Activated B cell treated with CpG ODN at 0.5 μM for 24 hours (primary cell): ENCODE data around the gene PPP1R16B. TPM values are rescaled to one million over a fixed set of nuclear protein-coding genes. Genes with fewer than 3 reads are reported as not detected.

Experiments
- ATAC-seq: fragments of 200-7000 bp; cut with Tn5 transposase; one replicate; pipeline ENCODE4 v1.10.0; 2021; ENCODE audit warnings: low read depth, mild to moderate bottlenecking, moderate library complexity
- CTCF ChIA-PET: fragments of 350-600 bp; sonication (Branson Sonifier 250); formaldehyde crosslinking; loops from one replicate; lab custom pipeline; 2021; ENCODE audit warnings: antibody characterized with exemption; lab: Charles Lee
- POLR2A ChIA-PET: fragments of 350-600 bp; sonication (Branson Sonifier 250); formaldehyde crosslinking; loops from one replicate; lab custom pipeline; 2021; ENCODE audit warnings: antibody characterized with exemption; lab: Charles Lee
- DNase-seq: peaks from one replicate; pipeline ENCODE4 v3.0.0; 2022
- H3K27ac Mint-ChIP-seq: one replicate; pipeline ENCODE4 v1.8.0; 2020; ENCODE audit warnings: mixed read lengths
- H3K27me3 Mint-ChIP-seq: one replicate; pipeline ENCODE4 v1.8.0; 2021; ENCODE audit warnings: mixed read lengths
- H3K36me3 Mint-ChIP-seq: one replicate; pipeline ENCODE4 v1.8.0; 2021; ENCODE audit warnings: low read depth, mixed read lengths
- H3K4me1 Mint-ChIP-seq: one replicate; pipeline ENCODE4 v1.8.0; 2021; ENCODE audit warnings: mixed read lengths
- H3K4me3 Mint-ChIP-seq: one replicate; pipeline ENCODE4 v1.8.0; 2020; ENCODE audit warnings: mild to moderate bottlenecking, mixed read lengths
- H3K9me3 Mint-ChIP-seq: one replicate; pipeline ENCODE4 v1.8.0; 2020; ENCODE audit warnings: mixed read lengths
- CTCF ChIP-seq: fragments of 200-600 bp; IDR thresholded peaks from one replicate; pipeline ENCODE4 v1.8.0; 2022; ENCODE audit warnings: antibody characterized with exemption, mild to moderate bottlenecking
- intact Hi-C: fragments of 100-400 bp; cut with micrococcal nuclease; formaldehyde crosslinking; loops from one replicate; pipeline ENCODE4 v1.15.1; 2024
- total RNA-seq: library from RNA; stranded (reverse); gene quantifications from 2 replicates; pipeline ENCODE4 v1.2.3, GENCODE V29; 2022

PPP1R16B gene
- total RNA-seq, 1 donor from 2014 or later = 99.3 TPM

GRCh38 chr20:38830356-38830755 lies 24.9 kb downstream of the PPP1R16B start:
- Mint-ChIP-seq H3K9me3 (no peaks in the 10 kb centered on the region), H3K4me3 (no peak overlapping the region), H3K4me1 (peaks cover 93% of the 10 kb centered on the region), H3K27me3 (no peaks in the 10 kb centered on the region), H3K36me3 (peaks cover 75% of the 10 kb centered on the region), H3K27ac (peak overlapping the region; percentile 82)
- ChIA-PET CTCF (no interaction called here), POLR2A (interaction anchor here (0.6 to 3.0 kb wide), 3 partner anchors 11 to 25 kb away, joined by 4 to 8 read pairs (median 4); partner anchors contain the start of gene PPP1R16B)
- intact Hi-C loops = no loop called here
- DNase-seq = no peak
- no peak for TF ChIP-seq CTCF
- ATAC-seq = no peak

GRCh38 chr20:38831049-38831691 lies 25.7 kb downstream of the PPP1R16B start:
- TF ChIP-seq CTCF = no peak
- Mint-ChIP-seq H3K4me3 (no peak overlapping the region), H3K9me3 (no peaks in the 10 kb centered on the region), H3K27me3 (no peaks in the 10 kb centered on the region), H3K36me3 (peaks cover 72% of the 10 kb centered on the region), H3K4me1 (peaks cover 85% of the 10 kb centered on the region), H3K27ac (peak overlapping the region; percentile 64)
- ChIA-PET POLR2A (interaction anchor here (0.6 to 3.0 kb wide), 7 partner anchors 10 to 62 kb away, joined by 3 to 8 read pairs (median 4); partner anchors contain the start of gene PPP1R16B), CTCF (no interaction called here)
- intact Hi-C loops = no loop called here
- DNase-seq (no peak), ATAC-seq (no peak)

- peak overlapping the region; percentile 64 for H3K27ac Mint-ChIP-seq
- H3K4me1 Mint-ChIP-seq = peaks cover 83% of the 10 kb centered on the region
- DNase-seq = no peak
- no peaks in the 10 kb centered on the region for H3K9me3 Mint-ChIP-seq
- CTCF ChIA-PET = no interaction called here
- no peak overlapping the region for H3K4me3 Mint-ChIP-seq
- H3K36me3 Mint-ChIP-seq = peaks cover 71% of the 10 kb centered on the region
- no peak for ATAC-seq
- H3K27me3 Mint-ChIP-seq = no peaks in the 10 kb centered on the region
- intact Hi-C loops = no loop called here
- TF ChIP-seq CTCF = no peak
- POLR2A ChIA-PET = interaction anchor here (1.0 to 3.0 kb wide), 3 partner anchors 13 to 61 kb away, joined by 3 to 8 read pairs (median 5); partner anchors contain the start of gene PPP1R16B
Observed at GRCh38 chr20:38831995-38832620, 26.6 kb downstream of the PPP1R16B start.

GRCh38 chr20:38833154-38833856 lies 27.8 kb downstream of the PPP1R16B start:
- TF ChIP-seq CTCF = no peak
- no peak for DNase-seq
- peak overlapping the region; percentile 82 for H3K27ac Mint-ChIP-seq
- peaks cover 76% of the 10 kb centered on the region for H3K4me1 Mint-ChIP-seq
- intact Hi-C loops = no loop called here
- H3K4me3 Mint-ChIP-seq = peak overlapping the region; percentile 66
- H3K27me3 Mint-ChIP-seq = no peaks in the 10 kb centered on the region
- POLR2A ChIA-PET = interaction anchor here (0.8 to 2.6 kb wide), 8 partner anchors 10 to 50 kb away, joined by 3 to 26 read pairs (median 8); partner anchors contain the start of gene PPP1R16B
- CTCF ChIA-PET = interaction anchor here (1.2 to 2.3 kb wide), 2 partner anchors 26 to 60 kb away, joined by 4 to 9 read pairs; no protein-coding TSS in a partner anchor
- H3K9me3 Mint-ChIP-seq = no peaks in the 10 kb centered on the region
- peaks cover 66% of the 10 kb centered on the region for H3K36me3 Mint-ChIP-seq
- peak; percentile 33 for ATAC-seq
